Mesendoderm (in vitro differentiated cells): ENCODE measurements around the gene EBNA1BP2.

ENCODE experiments used
- DNase-seq: peaks from one replicate; pipeline ENCODE4 v3.0.0; 2013
- H2AK5ac ChIP-seq: 2 replicates; pipeline ENCODE4 v1.6.1; 2013; ENCODE audit warnings: low read length, inconsistent platforms
- H2BK120ac ChIP-seq: 2 replicates; pipeline ENCODE4 v1.6.1; 2013; ENCODE audit warnings: low read depth, mild to moderate bottlenecking, low read length, moderate library complexity, mixed read lengths
- H2BK15ac ChIP-seq: replicated peaks from 2 replicates; pipeline ENCODE4 v1.6.1; 2013; ENCODE audit warnings: low read depth, mild to moderate bottlenecking, moderate library complexity
- H2BK5ac ChIP-seq: 2 replicates; pipeline ENCODE4 v1.6.1; 2013; ENCODE audit warnings: low read length, inconsistent platforms
- H3K18ac ChIP-seq: 2 replicates; pipeline ENCODE4 v1.6.1; 2013; ENCODE audit warnings: mild to moderate bottlenecking, low read length, mixed read lengths
- H3K23ac ChIP-seq: one replicate; pipeline ENCODE4 v1.6.1; 2013; ENCODE audit warnings: low read length
- H3K27ac ChIP-seq: 2 replicates; pipeline ENCODE4 v1.5.1; 2013; ENCODE audit warnings: low read depth, mild to moderate bottlenecking, inconsistent platforms, low read length, moderate library complexity
- H3K27me3 ChIP-seq: 2 replicates; pipeline ENCODE4 v1.6.1; 2013; ENCODE audit warnings: low read length, control low read depth, mild to moderate bottlenecking, inconsistent platforms; ENCODE audit not compliant: insufficient read depth, poor library complexity
- H3K36me3 ChIP-seq: 2 replicates; pipeline ENCODE4 v1.6.1; 2013; ENCODE audit warnings: low read length, inconsistent platforms; ENCODE audit not compliant: control insufficient read depth, insufficient read depth
- H3K4ac ChIP-seq: one replicate; pipeline ENCODE4 v1.6.1; 2013; ENCODE audit warnings: low read depth, mild to moderate bottlenecking, low read length, moderate library complexity
- H3K4me1 ChIP-seq: 2 replicates; pipeline ENCODE4 v1.6.1; 2013; ENCODE audit warnings: low read depth, low read length, inconsistent platforms; ENCODE audit not compliant: control insufficient read depth
- H3K4me2 ChIP-seq: 2 replicates; pipeline ENCODE4 v1.6.1; 2013; ENCODE audit warnings: low read length
- H3K4me3 ChIP-seq: 2 replicates; pipeline ENCODE4 v1.5.1; 2013; ENCODE audit warnings: mild to moderate bottlenecking, low read length
- H3K56ac ChIP-seq: one replicate; pipeline ENCODE4 v1.6.1; 2013; ENCODE audit warnings: low read length
- H3K79me1 ChIP-seq: 2 replicates; pipeline ENCODE4 v1.6.1; 2013; ENCODE audit warnings: low read length, inconsistent platforms
- H3K79me2 ChIP-seq: 2 replicates; pipeline ENCODE4 v1.6.1; 2013; ENCODE audit warnings: mild to moderate bottlenecking, low read length; ENCODE audit not compliant: control insufficient read depth, insufficient read depth
- H3K9ac ChIP-seq: 2 replicates; pipeline ENCODE4 v1.6.1; 2013; ENCODE audit warnings: low read length, inconsistent platforms
- H4K5ac ChIP-seq: one replicate; pipeline ENCODE4 v1.6.1; 2013; ENCODE audit warnings: low read length
- H4K8ac ChIP-seq: one replicate; pipeline ENCODE4 v1.6.1; 2013; ENCODE audit warnings: low read depth, mild to moderate bottlenecking, control low read depth, low read length, moderate library complexity
- WGBS: extraction: QIAGEN DNeasy Blood & Tissue Kit; methylation state at CpG from one replicate; pipeline ENCODE4 v1.1.7; 2013; ENCODE audit warnings: low lambda C conversion rate, missing lambda C conversion rate; ENCODE audit not compliant: insufficient coverage; ENCODE audit errors: extremely low coverage; 5-methylcytosine and 5-hydroxymethylcytosine counted together

EBNA1BP2 gene

DNA sequence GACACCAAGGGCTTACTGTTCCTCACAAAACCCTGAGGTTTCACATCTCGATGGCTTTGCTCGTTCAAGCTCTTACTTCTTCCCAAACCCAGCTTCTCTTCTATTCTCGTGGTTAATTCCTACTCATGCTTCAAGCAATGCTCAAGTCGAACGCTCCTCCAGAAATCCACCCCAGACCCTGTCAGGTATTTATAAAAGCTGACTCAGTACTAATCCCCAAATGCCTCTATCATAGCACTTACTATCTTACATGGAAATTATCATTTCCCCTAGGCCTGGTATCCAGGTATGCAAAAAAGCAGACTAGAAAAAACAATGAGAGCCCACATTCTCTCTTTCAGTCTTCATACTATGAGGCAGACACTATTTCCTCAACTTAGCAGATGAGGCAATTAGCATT is 6.3 kb downstream of the EBNA1BP2 start:
- no peaks in the 10 kb centered on the region for H3K27me3 ChIP-seq
- no peak overlapping the region for H2BK15ac ChIP-seq
- no peak overlapping the region for H3K18ac ChIP-seq
- H4K5ac ChIP-seq, result no peak overlapping the region
- H3K4me2 ChIP-seq, result no peak overlapping the region
- H3K36me3 ChIP-seq, result peaks cover 7% of the 10 kb centered on the region
- DNase-seq, result no peak
- H3K23ac ChIP-seq, result no peak overlapping the region
- no peak overlapping the region for H3K4ac ChIP-seq
- peaks cover 9% of the 10 kb centered on the region for H3K79me1 ChIP-seq
- H3K4me1 ChIP-seq, result no peaks in the 10 kb centered on the region
- no peak overlapping the region for H3K4me3 ChIP-seq
- no peak overlapping the region for H2BK120ac ChIP-seq
- no peak overlapping the region for H4K8ac ChIP-seq
- H3K27ac ChIP-seq, result no peak overlapping the region
- WGBS, result no CpG with 5 or more reads among the region's 5 CpGs
- no peak overlapping the region for H3K9ac ChIP-seq
- H2AK5ac ChIP-seq, result no peak overlapping the region
- H3K56ac ChIP-seq, result no peak overlapping the region
- H3K79me2 ChIP-seq, result peaks cover 10% of the 10 kb centered on the region
- no peak overlapping the region for H2BK5ac ChIP-seq

DNA sequence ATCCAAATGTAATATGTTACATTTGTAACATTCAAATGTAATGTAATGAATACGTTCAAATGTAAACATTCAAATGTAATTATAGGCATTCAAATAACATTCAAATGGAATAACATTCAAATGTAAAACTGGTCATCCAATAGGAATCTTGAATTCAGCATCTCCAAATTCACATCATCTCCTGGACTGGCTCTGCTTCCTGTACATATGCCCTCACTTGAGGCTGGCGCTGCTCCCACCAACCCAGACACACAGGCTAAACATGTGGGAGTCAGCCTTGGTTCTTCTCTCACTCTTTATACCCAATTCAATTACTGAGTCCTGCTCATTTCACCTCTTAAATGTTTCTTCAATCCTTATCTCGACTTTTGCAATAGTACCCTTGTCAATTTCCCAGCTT is 6.9 kb downstream of the EBNA1BP2 start:
- DNase-seq, result no peak
- no peaks in the 10 kb centered on the region for H3K27me3 ChIP-seq
- no peak overlapping the region for H2BK15ac ChIP-seq
- H4K5ac ChIP-seq, result no peak overlapping the region
- H3K56ac ChIP-seq, result no peak overlapping the region
- H3K79me1 ChIP-seq, result peaks cover 3% of the 10 kb centered on the region
- no peak overlapping the region for H3K9ac ChIP-seq
- peaks cover 7% of the 10 kb centered on the region for H3K36me3 ChIP-seq
- H3K4me2 ChIP-seq, result no peak overlapping the region
- H2BK120ac ChIP-seq, result no peak overlapping the region
- H3K79me2 ChIP-seq, result peaks cover 4% of the 10 kb centered on the region
- no CpG with 5 or more reads among the region's 3 CpGs for WGBS
- no peak overlapping the region for H3K18ac ChIP-seq
- no peak overlapping the region for H3K23ac ChIP-seq
- no peak overlapping the region for H3K4me3 ChIP-seq
- H3K4ac ChIP-seq, result no peak overlapping the region
- H4K8ac ChIP-seq, result no peak overlapping the region
- H3K27ac ChIP-seq, result no peak overlapping the region
- H3K4me1 ChIP-seq, result no peaks in the 10 kb centered on the region
- no peak overlapping the region for H2BK5ac ChIP-seq
- no peak overlapping the region for H2AK5ac ChIP-seq

DNA sequence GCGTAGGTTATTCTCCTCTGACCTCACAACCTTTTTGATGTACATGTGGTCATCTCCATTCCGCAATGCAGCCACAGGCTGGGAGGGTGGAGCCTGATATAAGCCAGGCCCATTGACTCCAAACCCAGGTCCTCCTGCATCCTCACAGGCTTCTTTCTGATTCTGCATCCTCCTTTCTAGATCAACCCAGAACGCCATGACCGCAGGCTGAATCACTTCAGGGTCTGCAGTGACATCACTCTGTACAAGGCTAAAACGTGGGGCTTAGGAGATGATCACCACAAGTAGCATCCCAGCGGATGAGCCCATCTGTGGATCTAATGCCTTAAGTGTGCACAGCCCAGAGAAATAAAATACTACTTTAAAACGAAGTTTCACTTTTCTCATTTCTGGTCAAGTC is 16.1 kb downstream of the EBNA1BP2 start:
- no peak overlapping the region for H4K8ac ChIP-seq
- H3K79me2 ChIP-seq, result no peaks in the 10 kb centered on the region
- no peak overlapping the region for H3K9ac ChIP-seq
- no CpG with 5 or more reads among the region's 7 CpGs for WGBS
- H3K56ac ChIP-seq, result no peak overlapping the region
- no peaks in the 10 kb centered on the region for H3K27me3 ChIP-seq
- no peak overlapping the region for H2BK5ac ChIP-seq
- no peak overlapping the region for H3K4ac ChIP-seq
- no peak overlapping the region for H2AK5ac ChIP-seq
- DNase-seq, result no peak
- no peak overlapping the region for H4K5ac ChIP-seq
- no peak overlapping the region for H3K4me3 ChIP-seq
- H3K79me1 ChIP-seq, result no peaks in the 10 kb centered on the region
- no peak overlapping the region for H2BK15ac ChIP-seq
- no peak overlapping the region for H3K18ac ChIP-seq
- no peak overlapping the region for H2BK120ac ChIP-seq
- no peak overlapping the region for H3K23ac ChIP-seq
- H3K27ac ChIP-seq, result no peak overlapping the region
- no peaks in the 10 kb centered on the region for H3K4me1 ChIP-seq
- H3K36me3 ChIP-seq, result no peaks in the 10 kb centered on the region
- no peak overlapping the region for H3K4me2 ChIP-seq

DNA sequence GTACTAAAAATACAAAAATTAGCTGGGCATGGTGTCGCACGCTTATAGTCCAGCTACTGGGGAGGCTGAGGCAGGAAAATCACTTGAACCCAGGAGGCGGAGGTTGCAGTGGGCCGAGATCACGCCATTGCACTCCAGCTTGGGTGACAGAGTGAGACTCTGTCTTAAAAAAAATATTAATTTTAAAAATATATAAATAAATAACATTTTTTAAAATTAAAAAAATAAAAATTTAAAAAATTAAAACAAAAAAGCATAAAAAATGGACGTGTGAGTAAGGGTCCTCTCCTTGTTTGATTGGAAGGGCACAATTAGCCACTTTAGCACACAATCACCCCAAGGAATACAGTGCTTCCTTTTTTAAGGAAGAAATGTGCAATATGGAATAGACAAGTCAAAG is 18.6 kb downstream of the EBNA1BP2 start:
- Histone ChIP-seq H2BK120ac (no peak overlapping the region), H3K56ac (no peak overlapping the region), H3K27me3 (no peaks in the 10 kb centered on the region), H3K18ac (no peak overlapping the region), H3K9ac (no peak overlapping the region), H3K4ac (no peak overlapping the region), H3K4me3 (no peak overlapping the region), H2AK5ac (no peak overlapping the region), H2BK15ac (no peak overlapping the region), H3K27ac (no peak overlapping the region), H4K5ac (no peak overlapping the region), H3K4me2 (no peak overlapping the region), H3K79me2 (no peaks in the 10 kb centered on the region), H3K79me1 (no peaks in the 10 kb centered on the region), H2BK5ac (no peak overlapping the region), H3K36me3 (no peaks in the 10 kb centered on the region), H3K23ac (no peak overlapping the region), H3K4me1 (no peaks in the 10 kb centered on the region), H4K8ac (no peak overlapping the region)
- DNase-seq, result no peak
- no CpG with 5 or more reads among the region's 6 CpGs for WGBS

DNA sequence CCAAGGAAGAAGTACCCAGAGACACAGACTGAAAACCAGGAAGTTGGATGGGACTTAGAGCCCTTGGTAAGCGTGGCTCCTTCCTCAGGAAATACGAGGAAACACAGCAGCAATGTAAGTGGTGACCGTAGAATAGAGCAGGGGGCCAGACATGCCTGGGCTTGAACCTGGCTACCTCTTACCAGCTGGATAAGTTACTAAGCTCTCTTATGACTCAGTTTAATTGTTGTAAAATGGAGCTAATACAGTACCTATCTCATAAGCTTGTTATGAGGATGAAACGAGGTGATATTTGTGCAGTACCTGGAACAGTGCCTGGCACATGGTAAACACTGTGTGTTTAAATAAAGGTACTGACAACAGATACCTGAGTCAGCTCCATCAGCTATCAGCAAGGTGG is 19.2 kb downstream of the EBNA1BP2 start:
- no peak overlapping the region for H3K18ac ChIP-seq
- no peak overlapping the region for H2BK15ac ChIP-seq
- H3K27me3 ChIP-seq, result no peaks in the 10 kb centered on the region
- H3K27ac ChIP-seq, result no peak overlapping the region
- H2BK120ac ChIP-seq, result peak overlapping the region; percentile 66
- H3K36me3 ChIP-seq, result no peaks in the 10 kb centered on the region
- H3K4me3 ChIP-seq, result no peak overlapping the region
- no peak overlapping the region for H3K4ac ChIP-seq
- peak; percentile 30 for DNase-seq
- no peak overlapping the region for H4K5ac ChIP-seq
- H3K4me1 ChIP-seq, result no peaks in the 10 kb centered on the region
- no peak overlapping the region for H3K9ac ChIP-seq
- H3K23ac ChIP-seq, result no peak overlapping the region
- H3K79me1 ChIP-seq, result no peaks in the 10 kb centered on the region
- H3K4me2 ChIP-seq, result no peak overlapping the region
- no peak overlapping the region for H4K8ac ChIP-seq
- peak overlapping the region; percentile 22 for H3K56ac ChIP-seq
- no peak overlapping the region for H2BK5ac ChIP-seq
- H2AK5ac ChIP-seq, result no peak overlapping the region
- WGBS, result no CpG with 5 or more reads among the region's 4 CpGs
- no peaks in the 10 kb centered on the region for H3K79me2 ChIP-seq

DNA sequence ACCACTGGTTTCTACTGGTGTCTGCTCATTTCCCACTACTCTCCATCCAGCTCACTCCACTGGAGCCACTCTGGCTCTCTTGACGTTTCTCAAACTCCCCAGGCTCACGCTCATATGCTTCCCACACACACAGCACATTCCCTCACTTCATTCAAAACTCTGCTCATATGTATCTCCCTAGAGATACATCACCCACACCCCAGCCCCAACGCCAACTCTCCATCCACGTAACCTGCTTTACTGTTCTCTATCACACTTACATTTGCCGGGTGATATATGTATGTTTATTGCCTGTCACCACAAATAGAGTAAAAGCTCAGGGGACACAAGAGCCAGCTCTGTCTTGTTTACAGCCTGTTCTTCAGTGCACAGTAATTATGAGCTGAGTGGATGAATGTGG is 22.2 kb downstream of the EBNA1BP2 start:
- no peak overlapping the region for H3K23ac ChIP-seq
- H3K4me2 ChIP-seq, result no peak overlapping the region

More for the DNA sequence above, 22.2 kb downstream of the EBNA1BP2 start:
- no peak overlapping the region for H4K8ac ChIP-seq
- H3K27ac ChIP-seq, result no peak overlapping the region
- H2AK5ac ChIP-seq, result no peak overlapping the region
- no CpG with 5 or more reads among the region's 5 CpGs for WGBS
- H4K5ac ChIP-seq, result no peak overlapping the region
- H3K27me3 ChIP-seq, result no peaks in the 10 kb centered on the region
- no peak overlapping the region for H2BK120ac ChIP-seq
- no peak overlapping the region for H2BK5ac ChIP-seq
- H3K4me3 ChIP-seq, result no peak overlapping the region
- H3K9ac ChIP-seq, result no peak overlapping the region
- DNase-seq, result no peak
- H3K79me2 ChIP-seq, result no peaks in the 10 kb centered on the region
- no peak overlapping the region for H3K56ac ChIP-seq
- H3K79me1 ChIP-seq, result no peaks in the 10 kb centered on the region
- H3K4ac ChIP-seq, result no peak overlapping the region
- H3K36me3 ChIP-seq, result no peaks in the 10 kb centered on the region
- no peak overlapping the region for H3K18ac ChIP-seq
- H2BK15ac ChIP-seq, result no peak overlapping the region
- no peaks in the 10 kb centered on the region for H3K4me1 ChIP-seq
